Erythroblast (primary cell): ENCODE data around the gene FOXD3.

Experiments used
- GATA1 ChIP-seq: IDR thresholded peaks from 2 replicates; pipeline ENCODE4 v1.6.1; 2011; ENCODE audit warnings: low read depth, mild to moderate bottlenecking, control low read depth, low read length, moderate library complexity
- POLR2A ChIP-seq: IDR thresholded peaks from 2 replicates; pipeline ENCODE4 v1.6.1; 2011; ENCODE audit warnings: mild to moderate bottlenecking, low read length

DNA sequence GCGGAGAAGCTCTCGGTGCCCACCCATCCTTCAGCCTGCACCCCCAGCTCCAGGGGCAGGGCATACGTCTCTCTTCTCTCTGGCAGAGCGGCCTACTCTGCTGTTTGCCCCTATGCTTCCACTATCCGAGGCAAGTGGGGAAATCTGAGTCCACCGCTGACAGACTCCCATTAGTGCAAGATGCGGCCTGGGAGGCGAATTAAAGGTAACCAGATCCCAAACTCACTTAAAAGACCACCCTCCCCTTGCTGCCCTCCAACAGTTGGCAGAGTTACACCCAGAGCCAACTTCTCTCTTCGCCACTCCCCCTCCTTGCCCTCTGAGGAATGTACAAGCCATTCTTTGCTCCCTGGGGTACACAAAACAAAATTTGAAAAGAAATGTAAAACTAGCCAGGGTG is 6.4 kb downstream of the FOXD3 start:
- TF ChIP-seq POLR2A (no peak), GATA1 (no peak)
